ENCODE measurements around the gene B3GNT8. TPM values are rescaled to one million over a fixed set of nuclear protein-coding genes. Genes with fewer than 3 reads are reported as not detected.
A peak's percentile ranks its signal among the peaks of the same experiment; 100 is the strongest.

Gene B3GNT8, protein sequence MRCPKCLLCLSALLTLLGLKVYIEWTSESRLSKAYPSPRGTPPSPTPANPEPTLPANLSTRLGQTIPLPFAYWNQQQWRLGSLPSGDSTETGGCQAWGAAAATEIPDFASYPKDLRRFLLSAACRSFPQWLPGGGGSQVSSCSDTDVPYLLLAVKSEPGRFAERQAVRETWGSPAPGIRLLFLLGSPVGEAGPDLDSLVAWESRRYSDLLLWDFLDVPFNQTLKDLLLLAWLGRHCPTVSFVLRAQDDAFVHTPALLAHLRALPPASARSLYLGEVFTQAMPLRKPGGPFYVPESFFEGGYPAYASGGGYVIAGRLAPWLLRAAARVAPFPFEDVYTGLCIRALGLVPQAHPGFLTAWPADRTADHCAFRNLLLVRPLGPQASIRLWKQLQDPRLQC
- 40.4 TPM for total RNA-seq

DNA sequence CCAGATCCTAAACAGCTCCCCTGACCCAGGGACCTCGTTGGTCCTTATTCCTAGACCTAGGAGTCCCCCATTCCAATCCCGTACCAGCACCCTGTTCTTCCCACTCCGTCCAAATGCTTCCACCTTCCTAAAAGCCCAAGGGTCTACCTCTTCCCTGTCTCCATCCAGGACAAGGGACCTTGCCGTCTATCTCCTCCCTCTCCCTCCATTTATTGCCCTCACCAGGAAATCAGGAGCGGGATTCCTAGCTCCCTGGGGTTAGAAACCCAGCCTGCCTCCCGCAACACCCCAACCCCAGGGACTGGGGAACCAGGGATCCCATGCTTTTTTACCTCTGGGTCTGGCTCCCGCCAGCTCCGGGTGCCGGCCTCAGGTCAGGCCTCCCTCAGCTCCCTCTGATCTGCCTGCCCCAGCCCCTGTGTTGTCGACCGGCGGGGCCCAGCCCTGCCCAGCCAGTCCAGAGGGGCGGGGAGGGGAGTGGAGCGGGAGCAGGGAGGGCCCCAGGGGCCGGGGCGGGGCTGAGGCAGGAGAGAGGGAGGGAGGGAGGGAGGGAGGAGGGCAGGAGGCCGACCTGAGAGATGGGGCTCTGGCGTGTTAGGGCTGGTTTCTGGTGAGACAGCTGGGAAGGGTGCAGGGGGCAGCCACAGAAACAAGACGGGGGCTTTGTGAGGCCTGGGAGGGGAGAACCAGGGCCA, at the start of gene B3GNT8:
Gene B3GNT8 (minus strand): TSS at position 423 of the 695 bp plus-strand sequence. CDS start 596 bp downstream, outside the sequence.
- peak; percentile 85 for ATAC-seq

DNA sequence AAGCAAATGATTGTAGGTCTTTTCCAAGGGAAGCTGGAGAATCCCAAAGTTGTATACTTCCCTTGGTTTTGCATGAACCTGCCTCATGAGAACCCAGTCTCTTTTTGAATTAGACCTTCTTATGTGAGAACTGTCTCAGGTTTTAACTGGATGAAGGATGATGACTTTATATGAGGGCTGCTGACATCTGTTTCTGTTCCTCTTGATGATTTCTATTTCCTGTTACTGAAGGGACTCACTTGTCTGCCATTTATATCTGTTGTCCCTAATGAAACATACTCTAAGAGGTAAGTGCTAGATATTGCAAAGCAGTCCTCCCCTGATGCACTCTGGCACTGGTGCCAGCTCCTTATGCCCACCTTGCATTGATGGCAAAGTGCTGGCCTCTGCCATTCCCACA, 49.4 kb upstream of the B3GNT8 start:
- ATAC-seq = no peak

DNA sequence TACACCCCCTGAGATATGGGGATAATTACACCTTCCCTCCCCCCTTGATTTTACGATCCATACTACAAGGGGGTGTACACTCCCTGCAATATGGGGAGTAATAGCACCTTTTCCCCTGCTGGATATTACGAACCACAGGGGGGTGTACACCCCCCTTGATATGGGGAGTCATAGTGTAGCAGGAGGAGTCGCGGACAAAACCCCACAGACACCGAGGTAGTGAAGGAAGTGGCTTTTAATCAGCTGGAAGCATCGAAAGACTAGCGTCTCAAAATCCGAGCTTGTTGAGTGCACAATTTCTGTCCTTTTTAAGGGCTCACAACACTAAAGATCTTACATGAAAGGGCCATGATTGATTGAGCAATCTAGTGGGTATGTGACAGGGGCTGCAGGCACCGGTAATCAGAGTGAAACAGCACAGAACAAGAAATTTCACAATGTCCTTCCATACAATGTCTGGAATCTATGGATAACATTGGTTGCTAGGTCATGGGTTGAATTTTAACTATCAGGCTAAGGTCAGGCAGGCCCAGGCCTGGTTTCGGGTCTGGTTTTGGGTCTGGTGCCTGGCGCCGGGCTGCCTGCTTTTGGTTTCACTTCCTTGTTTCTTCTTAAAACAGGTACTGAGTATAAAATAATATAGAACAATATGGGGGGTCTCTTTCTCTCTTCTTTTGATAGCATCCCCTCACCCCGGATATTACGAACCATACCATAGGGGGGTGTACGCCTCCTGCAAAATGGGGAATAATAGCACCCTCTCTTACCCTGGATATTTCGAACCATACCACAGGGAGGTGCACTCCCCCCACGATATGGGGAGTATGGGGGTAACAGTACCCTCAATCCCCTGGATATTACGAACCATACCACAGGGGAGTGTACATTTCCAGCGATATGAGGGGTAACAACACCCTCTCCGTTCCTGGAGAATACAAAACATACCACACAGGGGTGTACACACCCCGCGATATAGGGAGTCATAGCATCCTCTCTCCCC, 36.4 kb upstream of the B3GNT8 start:
- ATAC-seq = peak; percentile 22

DNA sequence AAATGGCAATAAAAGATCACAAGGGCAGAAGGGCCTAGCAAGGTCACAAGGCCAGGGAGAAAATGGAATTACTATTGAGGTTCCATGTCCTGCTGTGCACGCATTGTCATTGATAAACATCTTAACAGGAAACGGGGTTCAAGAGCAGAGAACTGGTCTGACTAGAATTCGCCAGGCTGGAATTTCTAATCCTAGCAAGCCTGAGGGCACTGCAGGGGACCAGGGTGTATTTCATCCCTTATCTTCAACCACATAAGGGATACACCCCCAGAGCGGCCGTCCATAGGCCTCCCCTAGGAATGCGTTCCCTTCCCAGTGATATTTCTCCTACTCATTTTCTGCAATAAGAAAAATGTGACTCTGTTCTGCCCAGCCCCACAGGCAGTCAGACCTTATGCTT, 35.3 kb upstream of the B3GNT8 start:
- ATAC-seq = no peak

DNA sequence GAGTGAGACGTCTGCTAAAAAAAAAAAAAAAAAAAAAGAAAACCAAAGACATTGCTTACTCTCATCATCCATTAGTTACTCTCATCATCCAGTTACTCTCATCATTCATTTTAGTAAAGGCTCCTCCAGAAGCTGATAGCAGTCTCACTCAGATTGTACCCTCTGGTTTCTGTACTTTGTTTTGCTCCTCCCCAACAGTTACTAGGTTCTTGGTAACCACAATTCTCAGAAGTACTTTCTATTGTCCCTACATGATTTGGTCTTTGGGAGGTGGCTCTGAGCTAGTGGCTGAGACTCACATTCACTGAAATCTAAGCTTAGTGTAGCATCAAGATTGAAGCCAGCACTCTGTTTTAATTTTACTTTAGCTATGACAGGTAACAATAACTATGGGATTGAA, 30.1 kb upstream of the B3GNT8 start:
- ATAC-seq = no peak

DNA sequence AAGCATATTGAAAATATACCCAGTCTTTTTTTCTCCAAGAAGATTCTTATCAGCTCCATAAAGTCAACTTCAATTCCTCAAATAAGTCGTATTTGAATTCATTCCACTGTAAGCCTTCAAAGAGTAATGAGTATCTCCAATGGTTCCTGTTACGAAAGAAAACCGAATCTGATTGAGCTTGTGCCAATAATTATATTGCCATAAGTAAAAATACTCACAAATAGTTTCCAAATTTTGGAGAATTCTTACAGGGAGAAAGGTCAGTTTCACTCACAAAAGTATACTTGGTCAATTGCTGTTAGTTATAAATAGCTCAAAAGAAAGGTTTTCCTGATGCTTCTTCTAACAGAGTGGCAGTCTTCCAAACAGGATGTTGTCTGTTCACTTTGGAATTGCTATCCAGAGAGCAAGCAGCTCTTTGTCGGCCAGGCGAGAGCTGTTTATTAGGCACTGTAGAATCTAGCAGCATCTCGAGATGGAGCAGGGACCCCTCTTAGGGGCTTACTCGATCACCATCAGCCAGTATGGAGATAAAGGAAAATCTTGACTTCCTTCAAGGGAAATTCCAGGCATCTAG, 29.3 kb upstream of the B3GNT8 start:
- no peak for ATAC-seq

DNA sequence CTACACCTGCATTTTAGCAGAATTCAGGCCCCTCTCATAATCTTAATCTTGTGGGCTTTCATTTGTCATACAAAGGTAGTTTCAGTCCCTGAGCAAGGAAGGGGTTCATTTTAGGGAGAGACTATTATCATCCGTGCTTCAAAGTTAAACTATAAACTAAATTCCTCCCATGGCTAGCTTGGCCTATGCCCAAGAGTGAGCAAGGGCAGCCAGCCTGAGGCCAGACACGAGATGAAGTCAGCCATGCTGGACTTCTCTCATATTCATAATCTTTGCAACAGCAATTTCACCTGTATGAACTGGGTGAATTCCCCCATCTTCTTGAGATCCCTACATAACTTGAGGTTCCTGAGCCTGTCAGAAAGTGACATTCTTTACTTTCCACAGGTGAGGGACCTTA, 28.8 kb upstream of the B3GNT8 start:
- ATAC-seq = no peak

DNA sequence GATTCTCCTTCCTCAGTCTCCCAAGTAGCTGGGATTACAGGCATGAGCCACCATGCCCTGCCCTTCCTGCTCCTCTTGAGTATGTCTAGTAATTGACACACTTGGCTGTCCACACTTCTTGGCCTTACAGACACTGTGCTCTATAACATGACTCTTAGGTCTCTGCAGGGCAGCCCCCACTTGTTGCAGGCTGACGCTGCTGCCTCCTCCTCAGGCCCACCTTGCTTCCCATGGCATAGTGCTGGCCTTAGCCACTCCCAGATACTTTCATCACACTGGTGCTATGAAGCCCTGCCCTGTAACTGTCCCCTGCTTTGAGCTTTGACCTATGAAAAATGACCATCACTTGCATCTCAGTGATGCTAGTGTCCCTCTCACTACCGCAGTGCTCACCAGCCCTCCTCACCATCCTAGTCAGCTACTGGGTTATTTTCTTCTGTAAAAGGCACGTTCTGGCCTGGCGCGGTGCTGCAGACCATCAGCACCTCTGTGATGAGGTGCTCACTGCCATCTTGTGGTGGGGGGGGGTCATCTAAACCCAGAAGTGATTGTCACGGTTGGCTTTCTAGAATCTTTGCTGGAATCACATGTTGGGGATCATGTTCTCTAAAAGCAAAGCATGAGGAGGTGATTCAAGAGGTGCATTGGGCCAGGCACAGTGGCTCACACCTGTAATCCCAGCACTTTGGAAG, 25.6 kb upstream of the B3GNT8 start:
- no peak for ATAC-seq

DNA sequence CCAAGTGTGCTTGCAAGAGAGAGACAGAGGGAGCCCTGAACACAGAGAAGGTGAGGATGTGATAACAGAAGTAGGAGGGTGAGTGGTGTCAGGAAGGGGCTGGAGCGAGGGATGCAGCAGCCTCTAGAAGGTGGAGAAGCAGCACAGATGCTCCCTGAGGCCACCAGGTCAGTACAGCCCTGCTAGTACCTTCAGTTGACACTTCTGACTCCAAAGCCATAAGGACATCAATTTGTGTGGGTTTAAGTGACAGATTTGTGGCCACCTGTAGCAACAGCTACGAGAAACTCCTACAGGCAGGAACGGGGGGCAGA, 22.6 kb upstream of the B3GNT8 start:
- peak; percentile 7 for ATAC-seq

DNA sequence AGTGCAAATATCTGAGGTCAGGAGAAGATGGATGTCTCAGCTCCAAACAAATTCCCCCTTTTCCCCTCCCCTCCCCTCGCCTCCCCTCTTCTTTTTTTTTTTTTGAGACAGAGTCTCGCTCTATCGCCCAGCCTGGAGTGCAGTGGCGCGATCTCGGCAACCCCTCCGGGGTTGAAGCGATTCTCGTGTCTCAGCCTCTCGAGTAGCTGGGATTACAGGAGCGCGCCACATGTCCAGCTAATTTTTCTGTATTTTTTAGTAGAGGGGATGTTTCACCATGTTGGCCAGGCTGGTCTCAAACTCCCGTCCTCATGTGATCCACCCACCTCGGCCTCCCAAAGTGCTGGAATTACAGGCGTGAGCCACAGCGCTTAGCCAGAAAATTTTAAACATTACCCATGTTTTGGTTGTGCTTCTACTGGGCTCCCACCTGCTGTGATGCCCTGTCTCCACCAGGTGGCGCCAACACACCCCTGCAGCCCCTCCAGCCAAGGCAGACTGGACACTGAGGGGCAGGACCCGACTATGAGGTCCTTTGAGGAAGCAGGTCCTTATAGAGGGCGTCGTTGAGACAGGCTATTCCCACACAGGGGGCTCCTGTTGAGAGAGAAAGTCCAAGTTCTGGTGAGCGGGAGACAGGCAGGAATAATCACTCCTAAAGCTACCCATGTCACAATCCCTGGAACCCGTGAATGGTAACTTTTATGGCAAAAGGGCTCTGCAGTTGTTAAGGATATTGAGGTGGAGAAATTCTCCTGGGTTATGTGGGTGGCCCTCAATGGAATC, 22.1 kb upstream of the B3GNT8 start:
- ATAC-seq = peak; percentile 81

DNA sequence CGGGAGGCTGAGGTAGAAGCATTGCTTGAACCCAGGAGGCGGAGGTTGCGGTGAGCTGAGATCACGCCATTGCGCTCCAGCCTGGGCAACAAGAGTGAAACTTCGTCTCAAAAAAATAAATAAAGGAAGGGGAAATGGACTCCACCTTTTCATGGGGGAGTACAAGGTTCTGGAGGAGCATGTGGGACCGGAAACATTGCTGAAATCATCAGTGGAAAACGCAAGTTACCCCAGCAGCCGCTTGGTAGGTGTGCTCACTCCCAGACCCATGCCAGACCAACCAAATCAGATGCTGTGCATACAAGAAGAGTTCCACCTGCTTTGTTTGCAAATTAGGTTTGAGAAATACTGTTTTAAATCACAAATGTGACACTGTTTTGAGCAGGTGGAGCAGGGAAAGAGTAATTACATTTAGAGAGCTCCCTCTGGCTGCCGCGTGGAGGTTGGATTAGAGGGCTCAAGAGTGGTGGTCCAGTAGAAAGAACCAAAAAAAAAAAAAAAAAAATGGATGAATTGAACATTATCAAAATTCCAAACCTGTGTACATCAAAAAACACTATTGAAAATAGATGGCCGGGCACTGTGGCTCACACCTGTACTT, 20.7 kb upstream of the B3GNT8 start:
- ATAC-seq = no peak

DNA sequence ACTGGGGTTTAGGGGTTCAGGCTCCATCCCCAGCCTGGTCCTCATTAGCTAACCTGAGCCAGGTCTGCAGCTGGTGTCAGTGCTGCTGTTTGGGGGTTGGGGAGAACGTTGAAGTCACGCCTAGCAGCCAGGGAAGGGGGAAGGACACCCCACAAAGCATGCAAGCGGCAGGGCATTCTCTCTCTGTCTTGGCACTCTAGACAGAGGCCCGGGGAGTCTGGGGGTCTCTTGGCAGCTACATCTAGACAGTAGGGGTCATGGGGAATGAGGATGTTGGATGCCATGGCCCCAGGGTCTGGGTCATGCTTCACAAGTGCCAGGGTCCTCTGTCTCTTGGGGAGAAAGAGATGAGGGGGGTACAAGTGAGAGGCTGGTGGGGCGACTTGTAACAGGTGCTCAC, 18.4 kb upstream of the B3GNT8 start:
- no peak for ATAC-seq

DNA sequence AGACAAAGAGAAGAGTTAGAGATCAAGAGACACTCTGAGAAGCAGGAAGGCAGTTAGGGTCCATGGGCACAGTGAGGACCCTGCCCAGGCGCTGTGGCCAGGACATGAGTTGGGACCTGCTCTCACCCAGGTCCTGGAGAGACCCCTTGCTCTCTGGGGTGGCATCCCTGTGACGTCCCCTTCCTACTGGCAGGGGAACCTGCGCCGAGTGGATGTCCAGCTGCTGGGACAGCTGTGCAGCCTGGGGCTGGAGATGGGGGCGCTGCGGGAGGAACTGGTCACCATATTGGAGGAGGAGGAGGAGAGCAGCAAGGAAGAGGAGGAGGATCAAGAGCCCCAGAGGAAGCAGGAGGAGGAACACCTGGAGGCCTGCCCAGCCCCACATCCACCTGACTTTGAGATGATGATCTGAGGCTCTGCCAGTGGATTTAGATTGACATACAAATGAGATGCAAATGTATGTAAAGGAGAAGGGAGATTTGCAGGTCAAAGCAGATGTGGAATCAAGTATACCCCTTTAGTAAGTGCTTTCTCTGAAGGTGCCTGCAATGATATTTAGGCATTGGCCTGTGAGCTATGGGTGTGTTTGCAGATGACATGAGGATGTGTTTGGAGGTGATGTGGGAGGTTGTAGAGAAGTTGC, 16.8 kb upstream of the B3GNT8 start:
- ATAC-seq = no peak

DNA sequence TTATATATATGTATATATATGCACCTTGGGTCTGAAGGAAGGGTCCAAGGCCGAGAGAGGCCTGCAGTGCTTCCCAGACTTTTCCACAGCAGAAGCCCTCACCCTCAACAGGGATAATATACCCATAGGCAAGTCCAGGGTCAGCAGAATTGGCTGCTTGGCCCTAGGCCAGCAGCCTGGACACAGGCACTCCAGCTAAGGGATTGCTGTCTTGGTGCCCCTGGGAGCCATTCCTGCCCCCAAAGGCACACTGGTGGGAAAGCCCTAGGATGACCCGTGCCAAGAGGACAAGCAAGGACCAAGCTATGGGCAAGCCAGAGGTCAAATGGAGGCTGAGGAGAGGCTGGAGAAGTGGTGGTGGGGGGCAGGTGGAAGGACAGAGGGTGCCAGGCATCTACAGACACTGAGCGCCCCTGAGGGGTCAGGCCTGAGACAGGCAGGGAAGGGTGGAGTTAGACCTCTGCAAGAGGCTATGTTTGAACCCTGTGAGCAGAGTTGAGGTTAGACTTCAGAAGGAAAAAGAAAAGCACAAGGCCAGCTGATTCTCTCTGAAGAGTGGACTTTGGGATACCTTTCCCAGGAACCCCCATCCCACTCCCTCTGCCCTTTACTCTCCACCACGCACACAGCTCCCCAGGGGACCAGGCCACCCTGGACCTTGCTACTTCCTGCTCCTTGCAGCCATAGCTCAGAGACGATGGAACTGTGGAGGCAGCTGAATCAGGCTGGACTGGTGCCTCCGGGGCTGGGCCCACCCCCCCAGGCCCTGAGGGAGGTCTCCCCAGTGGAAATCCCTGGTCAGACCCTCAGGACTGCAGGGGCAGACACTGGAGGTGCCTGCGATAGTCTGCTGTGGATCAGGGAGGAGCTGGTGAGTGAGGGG, 15.5 kb upstream of the B3GNT8 start, which contains the start of gene ERICH4:
Gene ERICH4 (plus strand): TSS at position 684 of the 883 bp plus-strand sequence. CDS start 14 bp downstream, at position 698.
- no peak for ATAC-seq

DNA sequence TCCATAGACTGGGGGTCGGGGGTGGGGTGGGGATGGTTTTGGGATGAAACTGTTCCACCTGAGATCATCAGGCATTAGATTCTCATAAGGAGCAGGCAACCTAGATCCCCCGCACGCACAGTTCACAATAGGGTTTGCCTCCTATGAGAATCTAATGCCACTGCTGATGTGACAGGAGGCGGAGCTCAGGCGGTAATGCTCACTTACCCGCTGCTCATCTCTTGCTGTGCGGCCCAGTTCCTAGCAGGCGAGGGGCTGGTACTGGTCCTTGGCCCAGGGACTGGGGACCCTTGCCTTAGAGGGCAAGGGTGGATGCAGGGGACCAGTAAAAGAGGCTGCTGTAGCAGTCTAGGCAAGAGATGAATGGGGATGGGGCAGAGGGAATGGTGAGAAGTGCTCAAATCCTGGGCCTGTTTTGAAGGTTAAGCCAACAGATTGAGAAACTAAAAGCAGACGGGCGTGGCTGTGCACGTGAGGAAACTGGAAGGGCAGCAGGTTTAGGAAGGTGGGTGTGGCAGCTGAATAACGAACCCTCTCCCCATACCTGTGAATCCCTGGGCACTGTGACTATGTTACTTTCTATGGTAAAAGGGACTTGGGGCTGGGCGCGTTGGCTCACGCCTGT, 14.3 kb upstream of the B3GNT8 start:
- ATAC-seq = peak; percentile 34

DNA sequence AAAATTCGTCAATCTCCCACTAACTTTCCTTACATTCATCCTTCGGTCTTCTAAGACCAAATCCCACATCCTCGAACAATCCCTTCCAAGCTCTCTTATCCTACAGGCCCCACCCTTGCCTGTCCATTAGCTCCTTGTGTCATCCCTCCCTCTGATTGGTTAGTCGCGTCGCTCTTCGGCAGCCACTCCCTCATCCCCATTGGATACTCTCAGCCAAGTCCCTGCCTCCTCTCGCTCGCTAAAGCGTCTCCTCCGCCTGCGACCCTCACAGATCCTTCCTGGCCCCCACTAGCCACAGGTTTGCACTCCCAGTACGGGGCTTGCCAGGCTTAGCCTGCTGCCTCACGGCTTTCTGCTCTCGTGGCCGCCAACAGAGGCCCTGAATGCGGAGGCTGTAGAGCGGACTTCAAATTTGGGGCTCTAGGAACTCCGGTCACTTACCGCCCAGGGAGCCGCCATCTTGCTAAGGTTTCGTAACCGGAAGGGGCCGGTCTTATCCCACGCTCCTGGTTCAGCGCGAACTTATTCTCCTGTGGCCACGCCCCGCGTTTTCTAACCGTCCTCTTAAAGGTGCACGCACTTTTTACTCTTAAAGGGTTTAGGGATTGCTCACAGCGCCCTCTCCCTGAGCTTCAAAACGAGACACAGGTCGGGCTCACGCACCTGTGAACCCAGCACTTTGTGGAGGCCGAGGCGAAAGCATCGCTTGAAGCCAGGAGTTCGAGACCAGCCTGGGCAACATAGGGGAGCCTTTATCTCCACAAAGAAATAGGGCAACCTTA, 12.5 kb upstream of the B3GNT8 start, which contains the start of gene DMAC2:
Gene DMAC2 (minus strand): TSS at position 472 of the 782 bp plus-strand sequence. CDS start 13 bp downstream, at position 459.
- ATAC-seq = peak; percentile 88

DNA sequence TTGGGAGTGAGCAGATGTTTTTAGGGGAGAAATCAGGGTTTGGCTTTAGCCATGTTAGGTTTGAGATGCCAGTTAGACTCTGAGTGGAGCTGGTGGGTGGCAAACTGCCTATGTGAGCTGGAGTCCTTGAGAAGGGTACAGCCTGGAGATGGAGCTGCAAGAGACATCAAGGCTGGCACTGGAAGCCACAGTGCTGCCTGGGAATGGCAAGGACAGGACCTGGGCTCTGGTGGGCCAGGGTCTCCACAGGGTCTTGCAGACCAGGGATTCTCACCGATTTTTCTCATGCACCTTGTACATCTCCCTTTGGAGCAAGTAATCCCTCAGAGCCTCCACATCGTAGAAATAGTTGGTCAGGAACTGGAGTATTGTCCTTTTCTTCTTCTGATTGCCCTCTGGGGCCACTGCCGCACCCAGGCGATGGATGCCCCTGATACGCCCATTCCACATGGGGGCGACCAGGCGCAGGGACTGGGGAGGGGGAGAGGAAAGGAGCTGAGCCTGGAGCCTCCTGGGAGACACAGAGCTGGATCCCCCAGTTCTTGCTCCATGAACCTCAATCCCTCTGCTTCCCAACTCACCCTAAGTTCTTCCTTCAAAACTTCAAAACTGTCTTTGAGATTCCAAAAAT, 10.9 kb upstream of the B3GNT8 start:
- no peak for ATAC-seq
